GM21529 (cell line): ENCODE measurements around the gene THOC3.
A peak's percentile ranks its signal among the peaks of the same experiment; 100 is the strongest.
"Not testable (repeated sequence)": the region's sequence is repeated elsewhere in the genome, so short reads cannot be mapped to it uniquely, and the experiment has no call there.

Experiments used
- ATAC-seq: cut with Tn5 transposase; IDR thresholded peaks from one replicate; pipeline ENCODE4 v1.9.1; 2021; ENCODE audit not compliant: unreplicated experiment

The THOC3 gene

DNA sequence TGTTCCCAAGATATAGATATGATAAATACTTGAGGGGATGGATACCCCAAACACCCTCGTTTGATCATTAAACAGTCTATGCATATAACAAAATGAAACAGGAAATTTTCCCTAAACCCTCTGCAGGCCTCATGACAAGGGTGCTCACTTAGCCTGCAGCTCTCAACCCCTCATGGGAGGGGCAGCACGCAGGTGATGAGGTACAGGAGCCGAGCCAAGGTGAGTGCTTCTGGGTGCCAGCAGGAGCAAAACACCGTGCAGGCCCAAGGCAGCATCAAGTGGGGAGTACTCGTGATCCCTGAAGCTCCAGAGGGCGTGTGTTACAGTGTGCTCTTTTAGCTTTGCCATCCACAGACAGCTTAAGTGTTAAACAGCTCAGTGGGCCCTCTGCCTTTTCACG is 24.9 kb downstream of the THOC3 start:
- ATAC-seq = not testable (repeated sequence)

DNA sequence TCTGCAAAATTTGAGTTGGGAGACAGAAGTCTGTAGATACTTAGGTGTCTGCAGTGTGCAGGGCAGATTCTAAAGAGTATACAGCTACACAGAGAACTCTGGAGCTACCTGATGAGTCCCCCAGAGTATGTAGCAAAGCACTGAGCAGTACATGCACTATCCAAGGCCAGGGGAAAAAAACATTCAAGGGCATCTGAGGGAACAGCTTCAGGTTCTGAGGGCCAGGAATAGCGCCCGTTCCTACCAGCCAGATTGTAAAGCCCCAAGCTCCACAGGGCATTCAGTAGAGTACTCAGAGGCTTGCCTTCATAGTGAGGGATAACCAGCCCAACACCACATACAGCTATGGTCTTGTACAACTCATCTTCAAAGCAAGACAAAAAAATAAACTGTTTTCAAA is 27.5 kb downstream of the THOC3 start:
- ATAC-seq = not testable (repeated sequence)

DNA sequence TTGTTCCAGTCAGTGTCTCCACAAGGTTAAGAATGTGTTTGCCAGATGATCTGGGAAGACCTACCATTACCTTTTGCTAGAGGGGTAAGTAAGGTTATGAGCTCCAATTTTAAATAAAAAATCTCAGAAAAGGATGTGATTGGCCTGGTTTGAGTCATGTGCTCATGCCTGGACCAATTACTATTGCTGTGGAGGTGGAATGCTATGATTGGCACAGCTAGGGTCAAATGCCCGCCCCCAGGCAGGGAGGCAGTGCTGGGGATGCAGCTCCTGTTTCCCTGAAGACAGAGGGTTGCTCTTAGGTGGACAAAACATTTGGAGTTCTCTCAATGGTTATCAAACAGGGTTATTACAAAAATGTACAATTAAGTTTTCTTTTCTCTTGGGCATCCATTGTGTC is 29.6 kb downstream of the THOC3 start:
- ATAC-seq = not testable (repeated sequence)

DNA sequence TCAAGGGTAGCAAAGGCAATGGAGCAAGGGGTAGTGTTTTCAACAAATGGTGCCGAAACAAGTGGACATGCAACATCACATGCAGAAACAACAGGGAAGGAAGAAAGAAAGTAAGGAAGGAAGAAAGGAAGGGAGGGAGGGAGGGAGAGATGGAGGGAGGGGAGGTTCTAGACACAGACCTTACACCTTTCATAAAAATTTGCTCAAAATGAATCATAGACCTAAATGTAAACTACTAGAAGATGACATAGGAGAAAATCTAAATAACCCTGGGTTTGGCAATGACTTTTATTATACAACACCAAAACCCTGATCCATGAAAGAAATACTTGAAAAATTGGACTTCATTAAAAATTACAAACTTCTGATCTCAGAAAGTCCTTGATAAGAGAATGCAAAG is 39.4 kb downstream of the THOC3 start:
- not testable (repeated sequence) for ATAC-seq

DNA sequence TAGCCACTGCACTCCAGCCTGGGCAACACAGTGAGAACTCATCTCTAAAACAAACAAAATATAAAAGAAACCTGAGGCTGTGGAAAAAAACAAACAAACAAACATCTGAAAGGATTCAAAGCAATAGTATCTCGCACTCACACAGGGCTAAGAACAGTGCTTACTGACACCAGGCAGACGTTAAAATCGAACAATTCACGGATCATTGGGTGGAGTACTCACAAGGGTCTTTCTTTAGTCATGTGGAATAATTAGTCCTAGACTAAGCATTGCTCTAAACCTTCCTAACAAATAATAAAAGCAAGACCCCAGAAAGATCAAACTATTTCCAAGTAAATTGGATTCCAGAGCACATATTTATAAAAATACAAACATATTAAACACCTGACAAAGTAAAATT is 43.0 kb downstream of the THOC3 start:
- not testable (repeated sequence) for ATAC-seq

DNA sequence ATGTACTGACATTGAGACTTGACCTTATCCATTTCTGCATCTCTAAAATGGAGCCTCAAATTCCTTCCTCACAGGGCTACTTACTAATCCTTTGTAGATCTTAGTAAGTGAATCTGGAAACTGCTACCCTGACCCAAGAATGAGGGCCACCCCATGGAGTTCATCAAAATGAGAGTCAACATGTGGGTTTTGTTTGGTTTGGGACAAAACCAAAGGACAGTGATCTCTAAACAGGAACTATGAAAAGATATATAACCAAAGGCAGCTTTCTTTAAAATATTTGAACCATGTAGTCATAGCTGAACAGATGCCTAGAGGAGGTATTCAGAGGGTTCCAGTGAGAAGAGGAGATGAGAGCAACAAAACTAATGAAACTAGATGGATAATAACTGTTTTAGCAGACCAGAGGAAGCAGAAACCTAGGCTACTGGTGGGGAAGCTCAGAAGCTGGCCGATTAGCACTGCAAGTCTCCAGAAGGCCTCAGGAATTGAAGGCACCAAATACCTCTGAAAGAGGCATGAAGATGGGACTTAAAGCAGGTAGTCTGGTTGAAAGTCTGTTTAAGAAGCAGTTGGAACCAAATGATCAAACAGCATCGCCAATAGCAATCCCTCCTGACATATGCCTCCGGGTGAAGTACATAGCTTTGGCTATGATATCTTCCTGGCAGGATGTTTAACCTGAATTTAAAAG is 45.8 kb downstream of the THOC3 start:
- no peak for ATAC-seq

DNA sequence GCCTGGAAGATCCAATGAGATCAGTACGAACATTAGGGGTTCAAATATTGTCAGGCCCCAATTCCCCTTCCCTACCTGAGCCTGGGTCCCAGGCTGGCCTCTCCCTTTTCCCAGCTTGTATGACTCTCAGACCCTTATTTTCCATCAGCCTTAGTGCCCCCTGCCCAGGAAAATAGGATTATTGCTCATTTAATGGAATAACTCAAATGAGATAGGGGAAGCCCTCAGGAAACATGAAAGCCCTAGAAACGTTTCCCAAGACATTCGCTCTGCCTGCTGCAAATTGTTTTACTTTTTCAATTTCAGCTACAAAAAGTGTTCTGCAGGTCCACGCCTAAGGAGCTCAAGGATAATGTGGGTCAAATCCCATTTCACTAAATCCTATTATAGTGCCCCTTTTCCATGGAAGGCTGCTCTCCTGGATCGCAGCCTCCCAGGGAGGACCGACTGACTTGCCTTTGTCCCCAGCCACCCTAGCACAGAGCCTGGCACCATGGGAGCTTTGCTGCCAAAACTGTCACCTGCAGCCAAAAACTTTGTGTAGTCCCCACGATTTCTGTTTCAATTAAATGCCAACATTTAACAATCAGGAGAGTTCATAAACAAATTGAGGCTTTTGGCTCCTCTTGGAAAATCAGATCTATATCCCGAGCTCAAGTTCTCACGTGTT is 46.9 kb downstream of the THOC3 start:
- no peak for ATAC-seq

DNA sequence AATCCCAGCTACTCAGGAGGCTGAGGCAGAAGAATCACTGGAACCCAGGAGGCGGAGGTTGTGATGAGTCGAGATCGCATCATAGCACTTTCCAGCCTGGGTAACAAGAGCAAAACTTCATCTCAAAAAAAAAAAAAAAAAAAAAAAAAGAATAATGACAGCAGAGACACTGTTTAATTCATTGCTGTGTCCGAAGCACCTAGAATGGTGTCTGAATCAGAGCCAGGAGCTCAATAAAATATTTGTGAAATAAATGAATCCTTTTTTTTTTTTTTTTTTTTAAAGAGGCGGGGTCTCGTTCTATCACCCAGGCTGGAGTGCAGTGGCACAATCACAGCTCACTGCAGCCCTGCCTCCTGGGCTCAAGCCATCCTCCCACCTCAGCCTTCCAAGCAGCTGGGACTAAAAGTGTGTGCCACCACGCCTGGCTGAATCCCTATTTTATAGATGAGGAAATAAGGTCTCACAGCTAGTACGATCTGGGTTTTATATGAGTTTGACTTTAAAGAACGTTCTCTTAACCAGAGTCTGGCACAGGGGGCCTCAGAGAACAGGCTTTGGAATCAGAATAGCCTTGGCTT is 47.8 kb downstream of the THOC3 start:
- no peak for ATAC-seq

DNA sequence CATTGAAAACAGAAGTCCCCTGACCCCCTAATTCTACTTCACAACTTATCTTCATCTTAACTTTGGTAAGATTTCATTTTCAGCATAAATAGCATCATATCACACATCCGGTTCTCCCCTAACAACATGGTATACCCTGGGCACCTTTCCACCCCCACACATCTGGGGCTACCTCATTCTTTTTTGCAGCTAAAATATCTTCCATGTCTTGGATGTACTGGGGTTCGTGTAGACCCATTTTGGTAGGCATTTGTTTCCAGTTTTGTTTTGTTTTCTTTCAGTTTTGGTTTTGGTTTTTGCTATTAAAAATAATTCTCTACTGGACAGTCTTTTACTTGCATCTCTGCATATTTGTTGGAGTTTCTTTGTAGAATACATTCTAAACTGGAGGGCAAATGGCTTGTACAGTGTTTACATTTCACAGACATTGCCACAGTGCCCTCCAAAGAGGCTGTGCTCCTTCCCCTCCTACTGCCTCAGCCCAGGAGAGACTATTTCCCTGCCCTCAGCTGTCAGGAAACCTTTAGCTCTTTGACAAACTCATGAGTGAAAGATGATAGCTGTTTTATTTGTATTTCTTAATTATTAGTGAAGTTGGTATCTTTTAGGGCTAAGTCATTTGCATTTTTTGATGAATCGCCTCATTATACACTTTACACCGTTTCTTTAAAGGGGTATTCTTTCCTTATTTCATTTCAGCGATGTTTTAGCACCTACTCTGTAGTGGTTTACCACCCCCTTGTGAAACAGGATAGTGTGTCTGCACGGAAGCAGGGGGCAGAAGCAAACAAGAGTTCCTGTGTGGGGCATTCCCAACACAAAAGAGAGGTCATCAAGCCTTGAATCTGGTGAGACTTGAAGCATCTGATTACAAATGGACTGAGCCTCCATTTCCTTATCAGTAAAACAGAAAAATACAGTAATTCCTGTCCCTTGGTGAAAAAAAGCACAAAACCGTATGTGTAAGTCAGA is 52.8 kb downstream of the THOC3 start:
- ATAC-seq = peak; percentile 49

DNA sequence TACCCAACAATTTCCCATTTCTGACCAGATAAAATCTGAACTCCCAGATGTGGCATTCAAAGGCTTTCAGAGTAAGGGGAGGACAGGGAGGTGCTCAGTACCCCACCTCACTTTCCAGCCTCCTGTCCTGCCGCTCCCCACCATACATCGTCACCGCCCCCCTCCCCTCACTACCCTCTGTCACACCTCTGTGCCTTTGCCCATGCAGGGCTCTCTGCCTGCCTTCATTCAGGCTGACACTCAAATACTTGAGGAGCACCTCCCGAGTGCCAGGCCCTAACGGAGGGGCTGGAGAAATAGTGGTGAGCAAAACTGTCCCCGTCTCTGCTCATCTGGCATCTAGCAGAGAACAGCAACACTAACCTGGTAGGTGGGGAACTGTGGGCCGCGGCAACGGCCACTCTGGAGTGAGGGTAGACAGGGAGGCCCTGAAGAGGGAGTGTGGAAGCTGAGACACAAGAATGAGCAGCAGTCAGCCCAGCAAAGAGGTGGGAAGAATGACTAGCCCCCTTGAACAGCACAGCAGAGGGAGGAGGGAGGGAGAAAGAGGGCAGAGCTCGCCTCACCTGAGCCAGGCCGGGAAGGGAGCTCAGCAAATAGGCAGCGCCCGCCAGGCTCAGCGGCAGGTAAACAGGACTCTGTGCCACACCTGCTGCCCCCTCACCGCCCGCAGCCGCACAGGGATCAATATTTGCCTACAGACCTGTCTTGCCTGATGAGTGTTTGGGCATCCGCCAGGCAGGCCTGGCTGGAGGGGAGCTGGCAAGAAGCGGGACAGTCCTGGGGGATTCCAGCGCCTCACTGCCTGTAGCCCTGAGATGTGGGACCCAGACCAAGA is 54.1 kb downstream of the THOC3 start:
- not testable (repeated sequence) for ATAC-seq

DNA sequence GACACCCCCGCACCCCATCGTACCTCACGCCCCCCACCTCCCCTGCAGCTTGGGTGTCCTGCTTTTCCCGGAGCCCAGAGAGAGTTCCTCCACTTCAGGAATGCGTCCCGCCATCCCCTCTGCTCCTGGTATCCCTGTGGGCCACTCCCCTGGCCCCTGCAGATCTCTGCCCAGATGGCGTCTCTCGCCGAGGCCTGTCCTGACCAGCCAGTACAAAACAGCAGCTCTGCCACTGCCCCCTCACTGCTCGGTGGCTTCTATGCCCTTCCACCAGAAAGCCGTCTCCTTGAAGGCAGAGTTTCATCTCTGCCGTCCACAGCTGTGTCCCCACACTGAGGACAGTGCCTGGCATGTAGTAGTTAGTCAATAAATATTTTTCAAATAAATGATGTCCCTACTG is 58.0 kb downstream of the THOC3 start:
- not testable (repeated sequence) for ATAC-seq
